NCI-H2107 treated with DMSO at 0.1 percent for 48 hours (cell line): ENCODE results near the gene MXRA7.
"Not testable (repeated sequence)": the region's sequence is repeated elsewhere in the genome, so short reads cannot be mapped to it uniquely, and the experiment has no call there.

Experiments
- DNase-seq: peaks from one replicate; lab custom pipeline; 2025; ENCODE audit not compliant: unreplicated experiment; lab: John Stamatoyannopoulos, UW

The MXRA7 gene

DNA sequence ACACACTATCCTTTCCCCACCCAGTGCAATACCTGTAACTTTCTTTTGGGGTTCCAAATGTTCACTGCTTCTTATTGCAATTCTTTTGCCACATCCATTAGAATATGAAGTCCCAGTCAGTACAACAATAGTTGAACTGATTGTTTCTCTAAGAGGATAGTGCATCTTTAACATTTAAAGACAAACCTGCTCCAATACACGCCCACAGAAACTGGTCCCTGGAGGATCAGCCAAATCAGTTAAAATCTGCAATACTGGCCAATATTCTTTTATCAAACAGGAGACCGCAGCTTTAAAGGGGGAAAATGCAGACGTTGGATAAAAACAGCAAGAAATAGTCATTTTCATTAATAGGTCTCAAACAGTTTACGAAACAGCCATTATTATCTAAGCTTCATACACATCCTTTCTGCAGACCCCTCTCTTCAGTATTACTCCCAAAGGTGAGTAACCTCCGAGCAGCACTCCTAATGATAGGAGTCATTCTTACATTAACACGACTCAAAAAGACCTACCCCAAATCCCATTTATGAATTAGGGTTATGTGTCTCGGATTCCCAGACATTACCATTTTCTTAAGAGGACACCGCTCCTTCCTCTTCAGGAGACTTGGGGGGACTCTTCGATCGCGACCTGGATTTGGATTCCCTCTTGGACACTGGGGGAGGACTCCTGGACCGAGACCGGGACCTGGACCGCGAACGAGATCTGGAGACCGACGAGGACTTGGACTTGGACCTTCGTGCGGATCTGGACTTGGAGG lies 25.0 kb upstream of the MXRA7 start:
- no peak for DNase-seq

DNA sequence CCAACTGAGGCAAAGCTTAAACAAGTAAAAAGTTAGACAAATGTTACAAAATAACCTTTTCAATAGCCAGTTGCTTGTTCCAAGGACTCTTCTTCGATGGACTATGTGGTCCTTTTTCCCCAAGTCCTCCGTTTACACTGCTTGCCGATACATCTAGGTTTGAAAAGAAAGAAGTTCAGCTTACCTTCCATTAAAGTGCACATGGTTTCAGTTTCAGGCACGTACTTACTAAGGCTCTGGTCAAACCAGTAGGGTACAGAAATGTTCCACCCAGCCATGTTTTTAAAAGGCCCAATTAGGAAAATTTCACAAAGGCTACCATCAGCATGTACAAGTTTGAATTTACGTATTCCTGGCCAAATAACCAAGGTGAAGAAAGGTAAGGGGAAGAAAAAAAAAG lies 24.2 kb upstream of the MXRA7 start:
- peak; percentile 24 for DNase-seq

DNA sequence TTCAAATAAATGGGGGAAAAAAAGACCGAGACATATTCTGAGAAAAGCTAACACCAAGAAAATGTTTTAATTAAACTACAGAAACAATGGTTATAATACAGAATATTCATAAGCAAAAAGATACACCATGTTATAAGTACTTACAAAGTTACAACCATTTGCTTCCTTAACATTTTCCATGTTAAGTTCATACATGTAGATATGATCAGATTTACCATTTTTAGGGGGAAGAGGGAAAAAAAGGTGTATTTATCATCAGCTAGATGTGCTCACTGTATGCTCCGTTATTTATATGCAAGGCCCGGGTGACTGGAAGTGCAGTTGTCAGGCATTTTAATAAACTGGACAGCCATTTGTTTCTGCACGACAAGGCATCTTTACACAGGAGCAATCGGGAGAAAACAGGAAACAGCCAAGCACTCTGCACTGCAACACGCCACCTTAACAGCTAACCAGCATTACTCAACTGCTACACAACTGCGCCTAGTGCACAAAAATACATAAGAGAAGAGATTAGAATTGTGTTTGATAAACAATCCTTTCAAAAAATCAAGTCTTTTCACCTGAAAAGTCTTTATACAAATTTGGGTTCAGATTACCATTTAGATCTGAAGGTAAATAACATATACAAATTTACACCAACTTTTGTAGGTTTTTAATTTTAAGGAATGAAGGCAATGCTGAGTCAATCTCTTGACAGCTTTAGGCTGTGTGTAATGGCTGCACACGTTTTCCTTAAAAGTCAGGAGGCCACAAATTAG lies 23.5 kb upstream of the MXRA7 start:
- no peak for DNase-seq

GRCh38 chr17:76733618-76733957 lies 22.8 kb upstream of the MXRA7 start:
- DNase-seq: no peak

- DNase-seq: no peak
Measured at GRCh38 chr17:76732734-76733617, 22.2 kb upstream of the MXRA7 start.

DNA sequence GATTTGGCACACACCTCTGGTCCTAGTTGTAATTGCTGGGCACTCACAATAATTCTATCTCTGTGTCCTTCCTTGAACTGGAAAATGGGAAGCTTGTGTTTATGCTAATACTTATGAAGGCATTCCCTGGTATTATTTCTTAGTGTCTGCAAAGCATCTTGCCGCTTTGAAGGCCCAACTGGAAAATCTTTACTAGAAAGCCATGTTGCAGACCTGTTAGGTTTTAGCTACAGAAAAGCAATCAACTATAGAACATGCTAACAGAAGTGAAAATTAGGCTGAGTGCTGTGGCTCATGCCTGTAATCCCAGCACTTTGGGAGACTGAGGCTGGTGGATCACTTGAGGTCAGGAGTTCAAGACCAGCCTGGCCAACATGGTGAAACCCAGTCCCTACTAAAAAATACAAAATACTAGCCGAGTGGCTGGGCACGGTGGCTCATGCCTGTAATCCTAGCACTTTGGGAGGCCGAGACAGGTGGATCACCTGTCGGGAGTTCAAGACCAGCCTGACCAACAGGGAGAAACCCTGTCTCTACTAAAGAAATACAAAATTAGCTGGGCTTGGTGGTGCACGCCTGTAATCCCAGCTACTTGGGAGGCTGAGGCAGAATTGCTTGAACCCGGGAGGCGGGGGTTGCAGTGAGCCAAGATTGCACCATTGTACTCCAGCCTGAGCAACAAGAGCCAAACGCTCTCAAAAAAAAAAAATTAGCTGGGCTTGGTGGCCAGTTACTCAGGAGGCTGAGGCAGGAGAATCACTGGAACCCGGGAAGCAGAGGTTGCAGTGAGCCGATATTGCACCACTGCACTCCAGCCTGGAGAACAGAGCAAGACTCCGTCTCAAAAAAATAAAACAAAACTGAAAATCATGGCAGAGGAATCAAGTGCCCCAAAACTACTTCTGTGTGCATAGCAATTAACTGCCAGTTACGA lies 21.3 kb upstream of the MXRA7 start:
- DNase-seq: not testable (repeated sequence)

DNA sequence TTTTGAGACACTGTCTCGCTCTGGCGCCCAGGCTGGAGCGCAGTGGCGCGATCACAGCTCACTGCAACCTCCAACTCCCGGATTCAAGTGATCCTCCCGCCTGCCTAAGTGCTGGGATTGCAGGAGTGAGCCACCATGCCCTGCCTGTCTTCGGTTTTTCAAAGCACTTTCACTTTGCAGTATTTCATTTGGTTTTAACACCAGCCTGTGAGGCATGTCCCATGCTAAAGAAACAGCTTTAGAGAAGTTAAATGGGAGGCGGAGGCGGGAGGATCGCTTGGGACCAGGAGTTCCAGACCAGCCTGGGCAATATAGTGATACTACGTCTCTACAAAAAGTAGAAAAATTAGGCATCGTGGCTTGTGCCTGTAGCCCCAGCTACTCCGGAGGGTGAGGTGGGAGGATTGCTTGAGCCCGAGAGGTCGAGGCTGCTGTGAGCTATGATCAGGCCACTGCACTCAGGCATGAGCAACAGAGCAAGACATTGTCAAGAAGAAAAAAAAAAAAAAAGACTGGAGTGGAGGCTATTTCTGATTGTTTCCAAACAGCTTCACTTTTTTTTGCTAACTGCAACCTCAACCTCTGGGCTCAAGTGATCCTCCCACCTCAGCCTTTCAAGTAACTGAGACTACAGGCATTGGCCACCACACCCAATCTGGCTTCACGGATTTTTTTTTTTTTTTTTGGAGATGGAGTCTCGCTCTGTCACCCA lies 17.1 kb upstream of the MXRA7 start:
- no peak for DNase-seq

DNA sequence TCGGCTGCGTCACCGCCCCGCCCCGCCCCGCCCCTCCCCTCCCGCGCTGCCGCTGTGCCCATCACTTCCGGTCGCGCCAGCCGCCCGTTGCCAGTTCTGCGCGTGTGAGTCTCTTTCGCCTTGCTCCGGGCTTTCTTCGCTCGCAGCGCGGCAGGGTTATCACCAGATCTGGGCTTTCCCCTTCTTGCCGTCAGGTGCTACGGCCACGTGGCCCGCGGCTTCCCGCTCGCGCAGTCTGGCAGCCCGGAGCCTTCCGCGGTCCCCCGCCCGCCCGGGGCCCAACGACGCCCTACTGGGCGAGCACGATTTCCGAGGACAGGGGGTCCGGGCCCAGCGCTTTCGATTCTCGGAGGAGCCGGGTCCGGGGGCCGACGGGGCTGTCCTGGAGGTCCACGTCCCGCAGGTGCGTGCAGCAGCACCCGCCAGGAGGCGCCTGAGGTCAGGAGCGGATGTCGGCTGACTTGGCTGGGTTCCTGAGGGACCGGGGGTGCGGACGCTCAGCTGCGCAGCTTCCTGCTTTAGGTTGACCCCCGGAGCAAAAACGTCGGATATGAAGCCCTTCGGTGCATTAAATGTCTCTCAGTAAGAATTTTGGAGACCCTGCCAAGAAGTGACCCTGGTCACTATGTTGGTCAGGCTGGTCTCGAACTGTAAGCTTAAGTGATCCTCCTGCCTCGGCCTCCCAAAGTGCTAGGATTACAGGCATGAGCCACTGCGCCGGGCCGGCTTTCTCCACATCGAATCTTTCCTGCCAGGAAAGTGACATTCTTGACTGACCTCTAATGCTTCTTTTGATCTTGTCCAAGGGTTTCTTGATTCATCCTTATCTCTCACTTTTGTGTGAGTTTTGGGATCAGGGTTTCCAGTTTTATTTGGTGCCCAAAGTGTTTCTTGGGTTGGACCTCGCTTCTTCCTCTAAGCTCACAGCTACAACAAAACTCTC lies 16.3 kb upstream of the MXRA7 start, which contains the start of gene METTL23:
Gene METTL23 (plus strand): TSS at position 64 of the 943 bp plus-strand sequence. CDS start 2,872 bp downstream, outside the sequence.
- no peak for DNase-seq

GRCh38 chr17:76726231-76726775 lies 15.5 kb upstream of the MXRA7 start, which contains the start of gene JMJD6:
Gene JMJD6 (minus strand): TSS chr17:76726606. CDS start chr17:76726475, 131 bp downstream.
- DNase-seq: peak; percentile 92

GRCh38 chr17:76725580-76726230 lies 14.9 kb upstream of the MXRA7 start:
- no peak for DNase-seq

DNA sequence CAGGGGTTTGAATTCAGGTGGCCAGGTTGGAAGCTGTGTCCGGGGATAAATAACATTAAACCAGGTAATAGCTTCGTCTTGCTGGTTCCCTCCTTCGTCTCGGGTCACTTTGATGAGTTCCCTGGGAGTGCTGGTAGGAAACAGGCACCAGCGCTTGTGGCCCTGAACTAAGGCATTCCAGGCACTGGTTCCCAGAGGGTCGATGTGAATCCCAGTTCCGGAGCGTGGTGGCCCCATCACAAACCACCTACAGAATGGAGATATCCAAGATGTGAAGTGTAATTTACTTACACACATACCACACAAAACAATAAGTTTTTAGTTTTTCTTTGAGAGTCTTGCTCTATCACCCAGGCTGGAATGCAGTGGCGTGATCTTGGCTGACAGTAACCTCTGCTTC lies 13.0 kb upstream of the MXRA7 start:
- DNase-seq: no peak

DNA sequence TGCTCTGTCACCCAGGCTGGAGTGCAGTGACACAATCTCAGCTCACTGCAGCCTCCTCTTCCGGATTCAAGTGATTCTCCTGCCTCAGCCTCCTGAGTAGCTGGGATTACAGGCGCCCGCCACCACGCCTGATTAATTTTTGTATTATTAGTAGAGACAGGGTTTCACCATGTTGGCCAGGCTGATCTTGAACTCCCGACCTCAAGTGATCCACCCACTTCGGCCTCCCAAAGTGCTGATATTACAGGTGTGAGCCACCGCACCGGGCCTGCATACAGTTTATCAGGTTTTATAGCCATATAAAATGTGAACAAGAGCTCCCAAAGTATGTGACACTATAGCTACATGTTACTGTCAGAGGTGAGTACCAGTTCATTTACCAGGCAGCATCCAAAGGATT lies 12.2 kb upstream of the MXRA7 start:
- not testable (repeated sequence) for DNase-seq

- DNase-seq: no peak
Measured at GRCh38 chr17:76722279-76722678, 11.5 kb upstream of the MXRA7 start.

DNA sequence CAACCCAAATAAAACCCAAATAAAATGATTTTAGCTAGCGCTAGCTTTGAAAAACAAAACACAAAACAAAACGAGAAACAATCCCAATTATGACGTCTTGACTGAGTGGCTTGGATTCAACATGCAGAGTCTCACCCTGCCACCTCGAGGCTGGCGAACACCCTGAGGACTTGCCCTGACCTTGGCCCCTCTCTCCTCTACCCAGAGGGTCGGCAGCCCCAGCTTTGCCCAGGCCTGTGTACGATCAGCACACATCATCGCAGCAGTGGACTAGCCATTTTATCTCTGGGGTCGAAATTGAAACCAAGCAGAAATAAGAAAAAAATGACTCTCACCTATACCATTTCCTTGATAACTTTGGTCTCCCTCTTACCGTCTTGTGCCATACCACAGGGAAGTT lies 10.7 kb upstream of the MXRA7 start:
- DNase-seq: no peak

- DNase-seq: no peak
Measured at GRCh38 chr17:76720941-76721340, 10.2 kb upstream of the MXRA7 start.

DNA sequence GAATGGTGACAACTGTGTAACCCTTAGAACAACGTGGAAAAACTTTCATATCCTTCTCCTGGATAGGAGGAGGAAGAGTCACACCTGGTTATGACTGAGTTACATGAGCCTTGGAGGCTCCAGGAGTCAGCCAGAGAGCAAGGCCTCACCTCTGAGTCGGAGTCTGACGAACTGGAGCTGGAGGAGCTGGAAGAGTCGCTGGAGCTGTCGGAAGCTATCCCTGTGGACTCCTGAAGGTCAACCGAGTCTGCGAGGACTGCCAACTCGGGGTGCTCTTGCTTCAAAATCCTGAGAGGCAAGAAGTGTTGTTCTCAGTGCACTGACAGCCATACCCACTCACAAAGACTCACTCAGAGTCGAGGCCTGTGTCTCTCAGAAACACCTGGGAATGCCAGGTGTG lies 9.4 kb upstream of the MXRA7 start:
- DNase-seq: no peak

DNA sequence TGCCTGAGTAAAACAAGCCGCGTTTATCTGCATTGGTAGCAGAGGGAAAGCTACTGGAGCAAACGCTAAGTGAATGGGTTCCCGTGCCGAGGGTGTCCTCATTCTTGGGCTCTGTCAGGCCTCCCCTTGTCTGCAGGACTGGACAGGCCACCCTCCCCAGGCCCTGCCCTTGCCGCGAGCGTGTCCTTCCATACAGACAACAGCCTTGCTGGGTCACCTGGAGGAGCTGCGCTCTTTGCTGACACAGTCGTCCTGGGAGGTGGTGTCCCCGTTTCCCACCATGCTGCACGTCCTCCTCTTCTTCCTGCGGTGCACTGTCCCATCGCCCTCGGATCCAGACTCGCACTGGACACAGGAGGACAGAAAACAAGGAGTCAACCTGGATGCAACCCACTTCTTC lies 7.8 kb upstream of the MXRA7 start:
- DNase-seq: no peak

- DNase-seq: no peak
Measured at GRCh38 chr17:76716839-76717215, 6.1 kb upstream of the MXRA7 start.
